ENCODE results near the gene POMGNT1. TPM values are rescaled to one million over a fixed set of nuclear protein-coding genes. Genes with fewer than 3 reads are reported as not detected.

Gene POMGNT1
- total RNA-seq, 2 experiments from 2014 or later = 25.4 to 28.1 TPM

GRCh38 chr1:46168477-46168876 is 29.8 kb downstream of the POMGNT1 start:
- intact Hi-C loops (cut with micrococcal nuclease) = no loop called here
- ATAC-seq (no peak), DNase-seq (no peak)
- H3K27ac Mint-ChIP-seq = no peak overlapping the region
- POLR2A ChIA-PET = interaction anchor here (1.7 kb wide), 2 partner anchors 13 to 84 kb away, joined by 3 to 5 read pairs; no protein-coding TSS in a partner anchor
- H3K27me3 Mint-ChIP-seq = no peaks in the 10 kb centered on the region
- peaks cover 17% of the 10 kb centered on the region for H3K4me1 Mint-ChIP-seq (ENCODE audit: low read depth)
- no peaks in the 10 kb centered on the region for H3K9me3 Mint-ChIP-seq
- CTCF ChIA-PET = interaction anchor here (0.7 to 2.5 kb wide), 6 partner anchors 12 to 106 kb away, joined by 3 to 14 read pairs (median 4); no protein-coding TSS in a partner anchor
- no peaks in the 10 kb centered on the region for H3K36me3 Mint-ChIP-seq (ENCODE audit: low read depth)
- no peak overlapping the region for H3K4me3 Mint-ChIP-seq
- TF ChIP-seq CTCF (IDR thresholded peaks at IDR 0.05) = no peak

GRCh38 chr1:46166521-46167462 is 31.4 kb downstream of the POMGNT1 start:
- ChIA-PET POLR2A (interaction anchor here (0.7 to 1.7 kb wide), 9 partner anchors 9 to 132 kb away, joined by 3 to 5 read pairs (median 3); no protein-coding TSS in a partner anchor), CTCF (interaction anchor here (0.7 to 2.5 kb wide), 8 partner anchors 12 to 133 kb away, joined by 3 to 14 read pairs (median 3); no protein-coding TSS in a partner anchor)
- no peaks in the 10 kb centered on the region for H3K27me3 Mint-ChIP-seq
- no peaks in the 10 kb centered on the region for H3K9me3 Mint-ChIP-seq
- H3K4me1 Mint-ChIP-seq (ENCODE audit: low read depth) = peaks cover 17% of the 10 kb centered on the region
- H3K4me3 Mint-ChIP-seq = peak overlapping the region; percentile 67
- peak; percentile 64 for DNase-seq
- H3K27ac Mint-ChIP-seq = peak overlapping the region; percentile 84
- H3K36me3 Mint-ChIP-seq (ENCODE audit: low read depth) = no peaks in the 10 kb centered on the region
- TF ChIP-seq CTCF (IDR thresholded peaks at IDR 0.05) = no peak
- intact Hi-C loops (cut with micrococcal nuclease) = no loop called here
- ATAC-seq = peak; percentile 73

GRCh38 chr1:46160212-46160611 is 38.0 kb downstream of the POMGNT1 start:
- H3K4me1 Mint-ChIP-seq (ENCODE audit: low read depth) = no peaks in the 10 kb centered on the region
- POLR2A ChIA-PET = no interaction called here
- H3K27ac Mint-ChIP-seq = no peak overlapping the region
- no peak for ATAC-seq
- intact Hi-C loops (cut with micrococcal nuclease) = no loop called here
- no peaks in the 10 kb centered on the region for H3K36me3 Mint-ChIP-seq (ENCODE audit: low read depth)
- CTCF ChIA-PET = interaction anchor here (0.8 to 1.0 kb wide), 2 partner anchors 10 to 103 kb away, joined by 3 to 4 read pairs; no protein-coding TSS in a partner anchor
- DNase-seq = no peak
- no peaks in the 10 kb centered on the region for H3K9me3 Mint-ChIP-seq
- no peak for TF ChIP-seq CTCF (IDR thresholded peaks at IDR 0.05)
- H3K27me3 Mint-ChIP-seq = no peaks in the 10 kb centered on the region
- H3K4me3 Mint-ChIP-seq = no peak overlapping the region

GRCh38 chr1:46159516-46159915 is 38.7 kb downstream of the POMGNT1 start:
- no peak overlapping the region for H3K27ac Mint-ChIP-seq
- H3K4me1 Mint-ChIP-seq (ENCODE audit: low read depth) = no peaks in the 10 kb centered on the region
- no peak overlapping the region for H3K4me3 Mint-ChIP-seq
- CTCF ChIA-PET = interaction anchor here (0.8 to 2.3 kb wide), 2 partner anchors 64 to 104 kb away, joined by 3 to 8 read pairs; no protein-coding TSS in a partner anchor
- H3K27me3 Mint-ChIP-seq = no peaks in the 10 kb centered on the region
- H3K9me3 Mint-ChIP-seq = no peaks in the 10 kb centered on the region
- DNase-seq = no peak
- POLR2A ChIA-PET = no interaction called here
- intact Hi-C loops (cut with micrococcal nuclease) = no loop called here
- no peak for ATAC-seq
- no peaks in the 10 kb centered on the region for H3K36me3 Mint-ChIP-seq (ENCODE audit: low read depth)
- TF ChIP-seq CTCF (IDR thresholded peaks at IDR 0.05) = no peak

Data from activated CD8-positive, alpha-beta T cell treated with anti-CD3 and anti-CD28 coated beads for 36 hours (primary cell).